Chondrocyte (in vitro differentiated cells): ENCODE results near the gene ZNF224. TPM values are rescaled to one million over a fixed set of nuclear protein-coding genes. Genes with fewer than 3 reads are reported as not detected.

ENCODE experiments used
- DNase-seq: peaks from one replicate; pipeline ENCODE4 v3.0.0; 2021; ENCODE audit warnings: mixed read lengths, low spot score
- H3K27ac Mint-ChIP-seq: one replicate; pipeline ENCODE4 v1.8.0; 2021; ENCODE audit warnings: mild to moderate bottlenecking, moderate library complexity, mixed read lengths; ENCODE audit not compliant: unreplicated experiment
- H3K27me3 Mint-ChIP-seq: 2 replicates; pipeline ENCODE4 v1.8.0; 2021; ENCODE audit warnings: low read depth, mixed read lengths
- H3K36me3 Mint-ChIP-seq: 2 replicates; pipeline ENCODE4 v1.8.0; 2021; ENCODE audit warnings: low read depth, mixed read lengths
- H3K4me1 Mint-ChIP-seq: 2 replicates; pipeline ENCODE4 v1.8.0; 2021; ENCODE audit warnings: low read depth, mild to moderate bottlenecking, mixed read lengths
- H3K4me3 Mint-ChIP-seq: one replicate; pipeline ENCODE4 v1.8.0; 2021; ENCODE audit warnings: mild to moderate bottlenecking, moderate library complexity, mixed read lengths; ENCODE audit not compliant: unreplicated experiment
- H3K9me3 Mint-ChIP-seq: 2 replicates; pipeline ENCODE4 v1.8.0; 2021; ENCODE audit warnings: low read depth, mixed read lengths
- CTCF ChIP-seq: fragments of 200-600 bp; sonication (generic); IDR thresholded peaks from 2 replicates; pipeline ENCODE4 v1.5.0; 2021; ENCODE audit warnings: antibody characterized with exemption, mild to moderate bottlenecking, moderate library complexity
- long read RNA-seq: library from polyadenylated mRNA; stranded (forward); transcript quantifications from one replicate; pipeline ENCODE4 v2.0.0, GENCODE V29; 2021
- total RNA-seq: library from RNA; stranded (reverse); gene quantifications from 3 replicates; pipeline ENCODE4 v1.2.1, GENCODE V29; 2021

The ZNF224 gene
- total RNA-seq = 18.1 to 22.7 TPM (median 20.2 TPM) in 3 replicates
- long read RNA-seq, partial matches to known transcripts = 4 of 25 reads
- long read RNA-seq, other reads (novel, unspliced or antisense) = 12 of 25 reads

GRCh38 chr19:44093931-44094765 lies at the start of gene ZNF224:
TSS of gene ZNF224 (plus strand) at chr19:44094361. CDS start at chr19:44097874, 3,513 bp downstream.
- no peak for TF ChIP-seq CTCF
- H3K4me1 Mint-ChIP-seq = peaks cover 13% of the 10 kb centered on the region
- peak; percentile 97 for DNase-seq
- peak within 1 kb of the TSS; percentile 98 for H3K4me3 Mint-ChIP-seq
- no peaks in the 10 kb centered on the region for H3K27me3 Mint-ChIP-seq
- no peaks in the 10 kb centered on the region for H3K9me3 Mint-ChIP-seq
- peak within 1 kb of the TSS; percentile 83 for H3K27ac Mint-ChIP-seq
- H3K36me3 Mint-ChIP-seq = peaks cover 14% of the 10 kb centered on the region

GRCh38 chr19:44050740-44051649 lies 43.2 kb upstream of the ZNF224 start:
- no peak for TF ChIP-seq CTCF
- Mint-ChIP-seq H3K27ac (peak overlapping the region; percentile 93), H3K27me3 (peaks cover 18% of the 10 kb centered on the region), H3K4me3 (peak overlapping the region; percentile 88), H3K4me1 (peaks cover 18% of the 10 kb centered on the region), H3K36me3 (peaks cover 18% of the 10 kb centered on the region), H3K9me3 (peaks cover 7% of the 10 kb centered on the region)
- DNase-seq = no peak

- H3K9me3 Mint-ChIP-seq = peaks cover 7% of the 10 kb centered on the region
- peaks cover 21% of the 10 kb centered on the region for H3K36me3 Mint-ChIP-seq
- peaks cover 18% of the 10 kb centered on the region for H3K4me1 Mint-ChIP-seq
- peak within 1 kb of the TSS; percentile 93 for H3K27ac Mint-ChIP-seq
- peak within 1 kb of the TSS; percentile 88 for H3K4me3 Mint-ChIP-seq
- H3K27me3 Mint-ChIP-seq = peaks cover 18% of the 10 kb centered on the region
- TF ChIP-seq CTCF = no peak
- DNase-seq = peak; percentile 92
Observed at GRCh38 chr19:44051650-44052402, 42.3 kb upstream of the ZNF224 start, which contains the start of gene ZNF223. TSS of gene ZNF223 (plus strand) at chr19:44052036. CDS start at chr19:44055177, 3,141 bp downstream.

GRCh38 chr19:44055870-44056269 lies 38.3 kb upstream of the ZNF224 start:
- Mint-ChIP-seq H3K9me3 (peaks cover 4% of the 10 kb centered on the region), H3K4me1 (peaks cover 18% of the 10 kb centered on the region), H3K36me3 (peaks cover 41% of the 10 kb centered on the region), H3K27ac (no peak overlapping the region), H3K27me3 (no peaks in the 10 kb centered on the region), H3K4me3 (no peak overlapping the region)
- no peak for TF ChIP-seq CTCF
- DNase-seq = no peak
